KOPT-K1 (cell line): ENCODE data around the gene ASB12.
"Not testable (repeated sequence)": the region's sequence is repeated elsewhere in the genome, so short reads cannot be mapped to it uniquely, and the experiment has no call there.

Experiments used
- H3K27ac ChIP-seq: fragments of 200-600 bp; sonication (generic); 2 replicates; pipeline ENCODE4 v1.5.1; 2016; ENCODE audit warnings: antibody characterized with exemption, mild to moderate bottlenecking, low read depth, low read length; ENCODE audit not compliant: poor library complexity, severe bottlenecking
- H3K36me3 ChIP-seq: fragments of 200-600 bp; sonication (generic); 2 replicates; pipeline ENCODE4 v1.5.1; 2017; ENCODE audit warnings: antibody characterized with exemption, mild to moderate bottlenecking, low read length, moderate library complexity; ENCODE audit not compliant: insufficient read depth
- H3K9me3 ChIP-seq: fragments of 200-600 bp; sonication (generic); 2 replicates; pipeline ENCODE4 v1.5.1; 2017; ENCODE audit warnings: antibody characterized with exemption, low read length, mild to moderate bottlenecking; ENCODE audit not compliant: insufficient read depth, poor library complexity, severe bottlenecking

ASB12 gene, protein sequence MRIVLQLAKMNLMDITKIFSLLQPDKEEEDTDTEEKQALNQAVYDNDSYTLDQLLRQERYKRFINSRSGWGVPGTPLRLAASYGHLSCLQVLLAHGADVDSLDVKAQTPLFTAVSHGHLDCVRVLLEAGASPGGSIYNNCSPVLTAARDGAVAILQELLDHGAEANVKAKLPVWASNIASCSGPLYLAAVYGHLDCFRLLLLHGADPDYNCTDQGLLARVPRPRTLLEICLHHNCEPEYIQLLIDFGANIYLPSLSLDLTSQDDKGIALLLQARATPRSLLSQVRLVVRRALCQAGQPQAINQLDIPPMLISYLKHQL

DNA sequence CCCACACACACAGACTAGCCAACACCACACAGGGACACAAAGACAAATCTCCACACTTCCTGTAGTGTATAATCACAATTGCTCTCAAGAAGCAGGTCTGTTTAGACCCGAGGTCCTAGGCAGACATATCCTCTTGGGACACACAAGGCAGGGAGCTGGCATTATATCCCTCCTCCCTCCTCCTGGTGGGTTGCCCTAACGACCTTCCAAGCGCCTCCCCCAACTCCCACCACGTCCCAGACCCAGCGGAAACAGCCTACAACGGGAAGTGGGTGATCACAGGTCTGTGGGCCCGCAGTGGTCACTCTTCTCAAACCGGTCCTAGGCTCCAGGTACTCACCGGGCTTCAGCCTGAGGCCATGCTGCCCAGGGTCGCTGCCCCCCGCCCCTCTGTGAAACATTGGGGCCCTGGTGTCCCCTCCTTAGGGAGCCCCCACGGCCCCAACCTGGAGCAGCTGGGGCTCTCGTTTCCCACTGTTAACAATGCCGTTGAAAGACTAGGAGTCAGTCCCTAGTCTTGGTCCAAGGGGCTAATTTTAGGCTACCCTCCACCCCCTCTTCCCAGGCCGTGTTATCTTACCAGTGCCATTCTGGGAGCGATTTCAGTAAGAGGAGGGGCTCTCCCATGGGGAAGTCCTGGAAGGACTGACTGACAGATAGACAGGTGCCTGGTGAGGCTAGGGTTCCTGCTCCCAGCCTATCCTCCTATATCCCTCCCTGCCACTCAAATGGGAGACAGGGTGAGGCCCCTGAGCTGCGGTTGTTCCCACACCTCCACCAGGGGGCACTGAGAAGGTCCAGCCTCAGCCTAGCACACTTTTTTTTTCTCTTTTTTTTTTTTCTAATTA lies at the start of gene ASB12:
TSS of gene ASB12 (minus strand) at position 485 of the 848 bp plus-strand sequence. CDS start 4,957 bp downstream, outside the sequence.
- H3K36me3 ChIP-seq, result no peaks in the 10 kb centered on the region
- H3K9me3 ChIP-seq, result no peaks in the 10 kb centered on the region
- no peak within 1 kb of the TSS for H3K27ac ChIP-seq

DNA sequence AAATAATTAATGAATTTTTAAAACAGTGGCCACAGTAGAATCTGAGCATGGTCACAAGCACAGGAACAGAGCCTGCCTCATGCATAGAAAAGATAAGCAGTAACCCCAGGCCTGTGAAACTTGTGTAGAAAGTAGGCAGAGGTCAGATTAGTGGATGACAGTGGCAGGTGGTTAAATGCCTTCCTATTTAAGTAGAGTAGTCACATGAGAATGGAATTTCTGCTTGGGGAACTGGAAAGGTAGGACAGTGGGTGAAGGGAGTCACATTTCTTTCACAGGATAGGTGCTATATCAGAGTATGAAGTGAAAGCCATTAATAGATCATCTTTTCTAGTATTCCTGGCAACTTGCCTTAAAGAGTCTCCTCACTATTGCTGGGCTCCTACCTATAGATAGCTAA lies 34.9 kb upstream of the ASB12 start:
- Histone ChIP-seq H3K27ac (no peak overlapping the region), H3K36me3 (no peaks in the 10 kb centered on the region)

GRCh38 chrX:64229154-64229553 lies 1.3 kb downstream of the ASB12 start:
- Histone ChIP-seq H3K9me3 (no peaks in the 10 kb centered on the region), H3K27ac (no peak overlapping the region)

More for the DNA sequence above, 34.9 kb upstream of the ASB12 start:
- H3K9me3 ChIP-seq, result no peaks in the 10 kb centered on the region

DNA sequence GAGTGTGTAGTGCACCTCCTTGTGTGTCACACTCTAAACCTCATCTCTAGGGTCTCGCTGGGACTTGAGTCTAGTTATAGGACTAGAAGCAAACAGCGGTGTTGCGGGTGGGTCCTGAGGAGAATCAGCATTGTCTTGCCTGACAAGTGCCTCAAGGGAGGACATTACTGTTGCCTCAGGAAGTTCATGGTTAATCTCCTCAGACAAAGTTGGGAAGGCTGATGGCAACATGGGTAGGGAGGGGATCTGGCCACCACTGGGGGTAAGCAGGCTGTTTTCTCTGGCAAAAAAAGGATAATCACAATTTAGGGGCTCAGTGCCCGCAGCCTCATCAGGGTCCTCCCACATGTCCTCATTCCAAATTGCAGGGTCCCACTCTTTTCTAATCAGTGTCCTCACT lies 12.4 kb downstream of the ASB12 start:
- Histone ChIP-seq H3K36me3 (no peaks in the 10 kb centered on the region), H3K27ac (no peak overlapping the region), H3K9me3 (no peaks in the 10 kb centered on the region)

More at GRCh38 chrX:64229154-64229553, 1.3 kb downstream of the ASB12 start:
- no peaks in the 10 kb centered on the region for H3K36me3 ChIP-seq

GRCh38 chrX:64213989-64214388 lies 16.4 kb downstream of the ASB12 start:
- not testable (repeated sequence) for H3K27ac ChIP-seq, H3K36me3 ChIP-seq, H3K9me3 ChIP-seq

- Histone ChIP-seq H3K27ac (peak overlapping the region; percentile 64), H3K9me3 (no peaks in the 10 kb centered on the region), H3K36me3 (no peaks in the 10 kb centered on the region)
Observed at GRCh38 chrX:64206556-64207162, 23.7 kb downstream of the ASB12 start.

DNA sequence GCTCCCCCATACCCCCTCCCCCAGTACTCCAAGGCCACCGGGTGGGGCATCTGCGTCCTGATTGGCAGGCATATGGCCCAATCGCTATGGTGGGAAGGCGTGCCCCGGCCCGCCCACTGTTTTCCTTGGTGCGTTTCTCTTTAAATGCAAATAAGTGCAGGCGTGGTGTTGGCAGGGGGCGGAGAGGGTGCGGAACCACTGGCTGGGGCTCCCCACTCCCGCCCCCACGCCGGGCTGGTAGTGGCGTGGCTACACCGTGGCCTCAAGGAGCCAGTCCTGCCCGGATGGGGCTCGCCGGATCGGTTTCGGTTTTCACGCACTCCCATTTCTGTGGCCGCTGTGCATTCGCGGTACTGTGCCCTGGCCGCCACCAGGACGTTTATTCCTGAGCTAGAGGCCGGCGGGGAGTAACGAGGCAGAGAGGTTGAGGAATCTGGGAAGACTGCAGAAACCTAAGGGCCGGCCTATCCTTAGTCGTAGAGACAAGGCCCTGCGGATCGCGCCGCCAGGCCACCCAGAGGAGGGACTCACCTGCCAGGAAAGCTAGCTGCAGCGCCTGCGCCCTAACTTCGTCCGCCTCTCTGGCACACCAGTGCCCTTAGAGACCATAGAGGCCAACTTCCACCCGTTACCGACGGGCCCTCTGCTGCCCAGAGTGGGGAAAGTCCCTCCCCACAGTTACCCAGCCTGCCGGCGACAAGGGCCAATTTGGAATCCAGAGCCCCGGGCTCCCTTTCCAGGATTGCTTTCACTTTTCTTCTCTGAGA lies 24.5 kb downstream of the ASB12 start:
- Histone ChIP-seq H3K9me3 (no peaks in the 10 kb centered on the region), H3K27ac (peak overlapping the region; percentile 64), H3K36me3 (no peaks in the 10 kb centered on the region)

DNA sequence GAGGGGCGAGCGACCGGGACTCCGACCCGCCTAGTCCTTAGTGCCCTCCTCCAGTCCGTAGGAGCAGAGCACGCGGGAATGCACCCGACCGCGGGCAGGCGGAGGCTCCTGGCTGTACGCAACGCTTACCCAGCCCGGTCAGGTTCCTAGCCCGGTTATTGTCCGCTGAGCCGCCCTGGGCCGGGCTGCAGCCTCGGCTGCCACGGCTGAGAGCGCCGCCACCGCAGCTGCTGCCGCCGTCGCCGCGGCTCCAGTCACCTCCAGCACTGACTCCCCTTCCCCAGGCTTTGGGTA lies 25.0 kb downstream of the ASB12 start, which contains the start of gene AMER1:
TSS of gene AMER1 (minus strand) at position 268 of the 294 bp plus-strand sequence. CDS start 12,422 bp downstream, outside the sequence.
- Histone ChIP-seq H3K27ac (peak within 1 kb of the TSS; percentile 64), H3K9me3 (no peaks in the 10 kb centered on the region), H3K36me3 (no peaks in the 10 kb centered on the region)

GRCh38 chrX:64204701-64205440 lies 25.5 kb downstream of the ASB12 start:
- Histone ChIP-seq H3K9me3 (no peaks in the 10 kb centered on the region), H3K27ac (peak overlapping the region; percentile 64), H3K36me3 (no peaks in the 10 kb centered on the region)

GRCh38 chrX:64204252-64204651 lies 26.2 kb downstream of the ASB12 start:
- Histone ChIP-seq H3K36me3 (no peaks in the 10 kb centered on the region), H3K27ac (peak overlapping the region; percentile 64)

DNA sequence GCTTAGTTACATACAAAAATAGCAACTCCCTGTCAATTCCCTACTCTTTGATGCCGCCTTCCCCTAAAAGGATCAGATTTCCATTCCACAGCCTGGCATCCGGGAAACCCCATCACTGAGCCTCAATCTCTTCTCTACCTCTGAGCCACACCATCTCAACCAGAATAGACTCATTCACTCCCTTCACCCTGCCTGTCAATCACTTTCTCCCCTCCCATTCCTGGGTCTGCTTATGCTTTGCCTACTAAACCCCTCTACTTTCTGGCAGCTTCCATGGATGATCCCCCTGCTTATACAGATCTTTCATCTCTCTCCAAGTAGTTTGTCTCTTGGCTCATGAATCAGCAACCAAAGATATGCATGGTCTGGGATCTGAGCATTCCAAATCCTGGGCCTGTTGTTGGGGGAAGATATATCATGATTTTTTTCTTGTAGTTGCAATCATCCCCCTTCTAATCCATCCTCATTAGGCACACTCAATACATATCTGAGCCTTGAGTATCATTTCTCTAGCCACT lies 27.5 kb downstream of the ASB12 start:
- Histone ChIP-seq H3K36me3 (no peaks in the 10 kb centered on the region), H3K9me3 (no peaks in the 10 kb centered on the region), H3K27ac (no peak overlapping the region)

More at GRCh38 chrX:64204252-64204651, 26.2 kb downstream of the ASB12 start:
- H3K9me3 ChIP-seq, result no peaks in the 10 kb centered on the region

DNA sequence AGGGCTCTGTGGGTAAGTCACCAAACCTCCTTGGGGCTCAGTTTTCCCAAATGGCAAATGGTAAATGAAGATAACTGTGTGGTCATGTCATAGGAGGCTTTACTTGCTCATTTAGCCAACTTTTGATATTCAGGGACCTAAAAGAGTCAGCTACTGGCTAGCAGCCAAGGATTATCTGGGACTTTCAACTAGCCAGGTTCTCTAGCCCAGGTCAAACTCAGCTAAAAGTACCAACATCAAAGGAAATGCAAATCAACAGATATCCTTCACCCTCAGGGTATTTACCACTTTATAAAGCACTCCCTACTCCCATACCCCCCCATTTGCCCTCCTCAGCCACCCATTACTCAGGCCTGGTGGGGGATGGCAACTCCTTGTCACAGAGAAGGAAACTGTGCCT lies 32.4 kb downstream of the ASB12 start:
- Histone ChIP-seq H3K36me3 (no peaks in the 10 kb centered on the region), H3K27ac (no peak overlapping the region), H3K9me3 (no peaks in the 10 kb centered on the region)

DNA sequence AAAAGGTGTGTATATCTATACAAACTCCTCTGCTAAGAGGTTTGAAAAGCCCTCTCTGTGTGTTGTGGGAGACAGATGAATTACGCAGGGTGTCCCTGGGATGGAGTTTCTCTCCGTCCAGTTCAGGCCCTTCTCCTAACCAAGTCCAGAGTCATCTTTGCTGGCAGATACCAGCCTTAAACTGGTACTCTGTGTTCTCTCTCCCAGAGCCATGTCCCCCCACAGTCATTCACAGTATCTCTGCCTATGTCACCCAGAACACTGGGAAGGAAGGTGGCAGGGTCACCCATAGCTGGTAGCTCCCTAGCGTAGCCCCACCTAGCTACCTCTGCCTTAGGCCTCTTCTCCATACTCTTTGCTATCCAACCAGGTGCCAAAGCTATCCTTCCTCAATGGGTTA lies 33.8 kb downstream of the ASB12 start:
- Histone ChIP-seq H3K27ac (no peak overlapping the region), H3K9me3 (no peaks in the 10 kb centered on the region), H3K36me3 (peaks cover 8% of the 10 kb centered on the region; the same call in 1 of the 2 replicates)

GRCh38 chrX:64195862-64196261 lies 34.5 kb downstream of the ASB12 start:
- peaks cover 15% of the 10 kb centered on the region; the same call in 1 of the 2 replicates for H3K36me3 ChIP-seq
- H3K9me3 ChIP-seq, result no peaks in the 10 kb centered on the region

More at GRCh38 chrX:64195862-64196261, 34.5 kb downstream of the ASB12 start:
- H3K27ac ChIP-seq, result no peak overlapping the region
